Ishikawa (cell line): ENCODE data around the gene ZNF10.
A peak's percentile ranks its signal among the peaks of the same experiment; 100 is the strongest.

ENCODE experiments used
- CEBPB ChIP-seq: IDR thresholded peaks from 2 replicates; pipeline ENCODE4 v1.6.1; 2012
- CREB1 ChIP-seq: IDR thresholded peaks from 2 replicates; pipeline ENCODE4 v1.6.1; 2012; ENCODE audit warnings: low read depth
- EGR1 ChIP-seq: IDR thresholded peaks from 2 replicates; pipeline ENCODE4 v1.6.1; 2012
- EP300 ChIP-seq: IDR thresholded peaks from 2 replicates; pipeline ENCODE4 v1.6.1; 2012; ENCODE audit warnings: borderline replicate concordance
- NFIC ChIP-seq: IDR thresholded peaks from 2 replicates; pipeline ENCODE4 v1.6.1; 2012
- RAD21 ChIP-seq: IDR thresholded peaks from 2 replicates; pipeline ENCODE4 v1.6.1; 2012; ENCODE audit warnings: low read depth
- TAF1 ChIP-seq: IDR thresholded peaks from 2 replicates; pipeline ENCODE4 v1.6.1; 2012; ENCODE audit warnings: low read depth, mild to moderate bottlenecking
- TCF12 ChIP-seq: IDR thresholded peaks from 2 replicates; pipeline ENCODE4 v1.6.1; 2012; ENCODE audit warnings: low read depth
- ZBTB7A ChIP-seq: IDR thresholded peaks from 2 replicates; pipeline ENCODE4 v1.6.1; 2012; ENCODE audit warnings: low read depth
- TF ChIP-seq, protein P1 (sequence below): IDR thresholded peaks from 2 replicates; pipeline ENCODE4 v1.6.1; 2012

DNA sequence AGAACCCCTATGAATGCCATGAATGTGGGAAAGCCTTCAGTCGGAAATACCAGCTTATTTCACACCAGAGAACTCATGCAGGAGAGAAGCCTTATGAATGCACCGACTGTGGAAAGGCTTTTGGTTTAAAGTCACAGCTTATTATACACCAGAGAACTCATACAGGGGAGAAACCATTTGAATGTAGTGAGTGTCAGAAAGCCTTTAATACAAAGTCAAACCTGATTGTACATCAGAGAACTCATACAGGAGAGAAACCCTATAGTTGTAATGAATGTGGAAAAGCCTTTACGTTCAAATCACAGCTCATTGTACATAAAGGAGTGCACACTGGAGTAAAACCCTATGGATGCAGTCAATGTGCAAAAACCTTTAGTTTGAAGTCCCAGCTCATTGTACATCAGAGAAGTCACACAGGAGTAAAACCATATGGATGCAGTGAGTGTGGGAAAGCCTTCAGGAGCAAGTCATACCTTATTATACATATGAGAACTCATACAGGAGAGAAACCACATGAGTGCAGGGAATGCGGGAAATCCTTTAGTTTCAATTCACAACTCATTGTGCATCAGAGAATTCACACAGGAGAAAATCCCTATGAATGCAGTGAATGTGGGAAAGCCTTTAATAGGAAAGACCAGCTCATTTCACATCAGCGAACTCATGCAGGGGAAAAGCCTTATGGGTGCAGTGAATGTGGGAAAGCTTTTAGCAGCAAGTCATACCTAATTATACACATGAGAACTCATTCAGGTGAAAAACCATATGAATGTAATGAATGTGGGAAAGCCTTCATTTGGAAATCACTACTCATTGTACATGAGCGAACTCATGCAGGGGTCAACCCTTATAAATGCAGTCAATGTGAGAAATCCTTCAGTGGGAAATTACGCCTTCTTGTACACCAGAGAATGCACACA lies 73.2 kb downstream of the ZNF10 start:
- TF ChIP-seq, protein P1, sequence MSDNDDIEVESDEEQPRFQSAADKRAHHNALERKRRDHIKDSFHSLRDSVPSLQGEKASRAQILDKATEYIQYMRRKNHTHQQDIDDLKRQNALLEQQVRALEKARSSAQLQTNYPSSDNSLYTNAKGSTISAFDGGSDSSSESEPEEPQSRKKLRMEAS = no peak
- TF ChIP-seq TCF12 = peak; percentile 62; the same call in 1 of the 2 replicates
- TF ChIP-seq NFIC = no peak
- no peak for TF ChIP-seq RAD21
- no peak for TF ChIP-seq CREB1
- TF ChIP-seq ZBTB7A = no peak
- TF ChIP-seq TAF1 = no peak
- no peak for TF ChIP-seq EGR1
- no peak for TF ChIP-seq CEBPB
- no peak for TF ChIP-seq EP300
